Upper lobe of right lung (tissue), 1 donor: ENCODE data around the gene SNX20. TPM values are rescaled to one million over a fixed set of nuclear protein-coding genes. Genes with fewer than 3 reads are reported as not detected.
A peak's percentile ranks its signal among the peaks of the same experiment; 100 is the strongest.

ENCODE experiments used
- ATAC-seq: fragments of 200-7000 bp; cut with Tn5 transposase; one replicate; pipeline ENCODE4 v1.9.1; 2020; ENCODE audit warnings: mild to moderate bottlenecking, moderate library complexity
- DNase-seq: peaks from one replicate; pipeline ENCODE4 v3.0.0-alpha.2; 2020
- H3K27ac ChIP-seq: fragments of 200-600 bp; one replicate; pipeline ENCODE4 v1.8.0; 2022
- H3K27me3 ChIP-seq: fragments of 200-600 bp; one replicate; pipeline ENCODE4 v1.8.0; 2022; ENCODE audit warnings: mild to moderate bottlenecking
- H3K36me3 ChIP-seq: fragments of 200-600 bp; one replicate; pipeline ENCODE4 v1.8.0; 2022
- H3K4me1 ChIP-seq: fragments of 200-600 bp; one replicate; pipeline ENCODE4 v1.8.0; 2022
- H3K4me3 ChIP-seq: fragments of 200-600 bp; one replicate; pipeline ENCODE4 v1.8.0; 2022; ENCODE audit warnings: mild to moderate bottlenecking
- H3K9me3 ChIP-seq: fragments of 200-600 bp; one replicate; pipeline ENCODE4 v1.8.0; 2022
- intact Hi-C: fragments of 100-400 bp; cut with DNase I; formaldehyde crosslinking; loops from one replicate; pipeline ENCODE4 v1.11.0; 2022
- total RNA-seq: library from RNA; stranded (reverse); fragmentation: NEBNext Ultra II Directional; extraction: Animal tissue kit (Norgen Biotek cat#: 25700); gene quantifications from one replicate; pipeline ENCODE4 v1.2.1, GENCODE V29; 2021
- TF ChIP-seq, protein P1 (sequence below): fragments of 200-600 bp; IDR thresholded peaks from one replicate; pipeline ENCODE4 v1.8.0; 2022; ENCODE audit warnings: antibody characterized with exemption
- donor health status: DM: no; HTN: yes; CAD: no; lungs with severe emphysema.

SNX20 gene
- total RNA-seq, 1 donor from 2014 or later, result 9.2 TPM

DNA sequence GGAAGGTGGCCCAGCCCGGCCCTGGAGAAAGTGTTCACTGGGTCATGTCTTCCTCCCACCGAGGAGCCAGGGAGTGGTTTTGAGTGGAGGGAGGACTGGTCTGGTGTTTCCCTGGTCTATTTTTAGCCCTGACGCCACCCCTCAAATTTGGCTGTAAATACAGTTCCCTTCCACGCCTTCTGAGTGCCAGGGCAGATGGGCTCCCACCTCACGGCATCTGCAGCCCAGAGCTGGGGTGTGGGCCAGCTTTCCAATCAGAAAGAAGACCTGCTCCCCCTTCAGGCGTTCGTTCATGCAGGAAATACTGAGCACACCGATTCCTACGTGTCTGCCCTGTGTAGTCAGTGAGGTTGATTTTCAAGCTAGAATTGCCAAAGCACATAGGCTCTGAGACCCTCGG, 53.7 kb downstream of the SNX20 start:
- H3K27ac ChIP-seq, result no peak overlapping the region
- peaks cover 13% of the 10 kb centered on the region for H3K4me1 ChIP-seq
- no peak for DNase-seq
- ATAC-seq, result peak; percentile 10
- H3K36me3 ChIP-seq, result no peaks in the 10 kb centered on the region
- TF ChIP-seq, protein P1, sequence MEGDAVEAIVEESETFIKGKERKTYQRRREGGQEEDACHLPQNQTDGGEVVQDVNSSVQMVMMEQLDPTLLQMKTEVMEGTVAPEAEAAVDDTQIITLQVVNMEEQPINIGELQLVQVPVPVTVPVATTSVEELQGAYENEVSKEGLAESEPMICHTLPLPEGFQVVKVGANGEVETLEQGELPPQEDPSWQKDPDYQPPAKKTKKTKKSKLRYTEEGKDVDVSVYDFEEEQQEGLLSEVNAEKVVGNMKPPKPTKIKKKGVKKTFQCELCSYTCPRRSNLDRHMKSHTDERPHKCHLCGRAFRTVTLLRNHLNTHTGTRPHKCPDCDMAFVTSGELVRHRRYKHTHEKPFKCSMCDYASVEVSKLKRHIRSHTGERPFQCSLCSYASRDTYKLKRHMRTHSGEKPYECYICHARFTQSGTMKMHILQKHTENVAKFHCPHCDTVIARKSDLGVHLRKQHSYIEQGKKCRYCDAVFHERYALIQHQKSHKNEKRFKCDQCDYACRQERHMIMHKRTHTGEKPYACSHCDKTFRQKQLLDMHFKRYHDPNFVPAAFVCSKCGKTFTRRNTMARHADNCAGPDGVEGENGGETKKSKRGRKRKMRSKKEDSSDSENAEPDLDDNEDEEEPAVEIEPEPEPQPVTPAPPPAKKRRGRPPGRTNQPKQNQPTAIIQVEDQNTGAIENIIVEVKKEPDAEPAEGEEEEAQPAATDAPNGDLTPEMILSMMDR, result peak; percentile 19
- intact Hi-C loops, result no loop called here
- no peak overlapping the region for H3K4me3 ChIP-seq
- H3K9me3 ChIP-seq, result no peaks in the 10 kb centered on the region
- H3K27me3 ChIP-seq, result no peaks in the 10 kb centered on the region

DNA sequence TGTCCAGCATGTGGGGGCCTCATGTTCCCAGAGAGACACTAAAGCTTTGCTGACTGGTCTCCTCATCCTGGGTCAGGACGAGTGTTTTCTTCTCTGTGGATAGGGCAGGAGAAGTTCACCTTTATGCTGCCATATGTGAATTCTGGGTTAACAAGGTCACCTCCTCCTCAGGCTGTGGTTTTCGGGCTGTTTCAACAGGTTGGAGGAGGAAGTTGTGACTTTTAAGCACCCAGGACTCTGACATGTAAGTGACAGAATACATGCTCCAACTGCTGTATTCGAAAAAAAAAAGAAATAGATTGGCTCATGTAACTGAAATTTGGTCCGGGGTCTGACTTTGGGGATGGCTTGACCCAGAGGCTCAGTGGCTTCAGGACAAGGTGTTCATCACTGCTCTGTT, 54.2 kb downstream of the SNX20 start:
- Histone ChIP-seq H3K27me3 (no peaks in the 10 kb centered on the region), H3K4me3 (no peak overlapping the region), H3K9me3 (no peaks in the 10 kb centered on the region), H3K36me3 (no peaks in the 10 kb centered on the region), H3K4me1 (peaks cover 13% of the 10 kb centered on the region), H3K27ac (no peak overlapping the region)
- TF ChIP-seq, protein P1, result no peak
- intact Hi-C loops, result no loop called here
- DNase-seq (no peak), ATAC-seq (no peak)

DNA sequence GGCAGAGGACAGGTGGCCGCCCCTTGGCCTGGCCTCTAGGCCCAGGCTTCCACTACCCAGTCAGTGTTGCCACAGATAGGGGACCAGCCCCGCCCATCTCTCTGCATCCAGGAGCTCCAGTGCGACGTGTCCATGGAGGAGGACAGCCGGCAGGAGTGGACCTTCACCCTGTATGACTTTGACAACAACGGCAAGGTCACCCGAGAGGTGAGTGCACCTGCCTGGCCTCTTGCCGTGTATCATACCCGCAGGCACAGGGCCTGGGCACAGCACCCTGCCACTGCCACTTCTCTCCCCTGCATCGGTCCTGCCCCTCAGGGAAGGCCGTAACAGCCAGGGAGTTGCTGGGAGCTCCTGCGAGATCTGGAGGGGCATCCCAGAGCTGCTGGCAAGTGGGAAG, 55.7 kb downstream of the SNX20 start:
- Histone ChIP-seq H3K4me3 (no peak overlapping the region), H3K9me3 (no peaks in the 10 kb centered on the region), H3K27me3 (no peaks in the 10 kb centered on the region), H3K36me3 (no peaks in the 10 kb centered on the region), H3K4me1 (peaks cover 13% of the 10 kb centered on the region), H3K27ac (no peak overlapping the region)
- intact Hi-C loops, result no loop called here
- ATAC-seq, result no peak
- TF ChIP-seq, protein P1, result no peak
- no peak for DNase-seq

DNA sequence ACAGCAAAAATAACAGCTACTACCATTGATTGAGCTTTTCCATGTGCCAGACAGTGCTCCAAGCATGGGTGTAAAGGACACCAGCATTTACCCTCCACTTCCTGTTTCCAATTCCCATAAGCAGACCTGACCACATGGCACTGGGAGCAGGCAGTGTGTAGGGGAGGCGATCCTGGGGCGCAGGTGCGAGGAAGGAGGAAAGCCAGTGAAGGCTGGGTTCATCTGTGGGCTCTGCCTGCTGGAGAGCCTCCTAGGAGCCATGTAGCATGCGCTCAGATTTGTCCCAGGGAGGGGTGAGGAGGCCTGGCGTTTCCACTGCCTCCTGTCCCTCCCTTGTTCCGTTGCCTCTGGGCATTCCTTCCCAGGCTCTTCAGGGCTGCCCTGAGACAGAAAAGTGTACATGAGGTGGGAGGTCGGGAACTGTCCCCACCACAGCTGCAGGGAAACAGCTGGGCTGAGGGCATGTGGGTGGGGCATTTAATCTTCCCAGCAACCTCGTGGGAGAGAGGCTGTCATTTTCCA, 56.6 kb downstream of the SNX20 start:
- DNase-seq (no peak), ATAC-seq (no peak)
- Histone ChIP-seq H3K27ac (no peak overlapping the region), H3K36me3 (no peaks in the 10 kb centered on the region), H3K4me1 (peaks cover 13% of the 10 kb centered on the region), H3K27me3 (no peaks in the 10 kb centered on the region), H3K4me3 (no peak overlapping the region), H3K9me3 (no peaks in the 10 kb centered on the region)
- TF ChIP-seq, protein P1, result no peak
- intact Hi-C loops, result no loop called here

DNA sequence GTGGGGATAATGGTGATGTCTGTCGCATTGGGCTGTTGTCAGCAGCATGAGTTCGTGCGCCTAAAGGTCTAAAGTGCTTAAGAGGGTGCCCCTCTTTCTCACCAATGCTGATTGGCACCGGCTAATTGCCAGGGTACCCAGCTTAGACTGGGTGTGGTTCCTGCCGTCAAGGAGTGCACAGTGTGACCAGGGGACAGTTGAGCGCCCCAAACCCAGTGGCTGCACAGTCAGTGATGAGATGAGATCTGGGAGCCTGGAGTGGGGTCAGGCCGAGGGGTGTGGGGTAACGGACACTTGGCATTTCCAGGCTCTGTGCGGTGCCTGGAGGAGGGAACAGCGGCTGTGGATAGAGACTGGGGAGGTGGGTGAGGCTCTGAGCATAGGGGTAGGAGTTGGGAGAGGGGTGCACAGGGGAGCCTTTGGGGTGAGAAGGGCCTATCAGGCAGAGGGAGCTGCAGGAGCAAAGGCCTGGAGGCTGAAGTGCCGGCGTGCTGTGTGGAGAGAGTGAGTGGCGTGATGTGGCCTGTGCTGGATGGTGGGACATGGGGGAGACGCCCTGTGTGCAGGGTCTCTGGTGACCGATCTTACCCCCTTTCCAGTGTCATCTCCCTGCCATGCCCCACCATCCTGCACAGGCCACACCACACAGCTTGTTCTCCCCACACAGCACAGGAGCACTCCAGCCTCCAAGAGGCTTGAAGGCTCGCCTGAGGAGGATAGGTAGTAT, 58.3 kb downstream of the SNX20 start:
- H3K4me1 ChIP-seq, result peaks cover 13% of the 10 kb centered on the region
- H3K4me3 ChIP-seq, result no peak overlapping the region
- ATAC-seq, result no peak
- no peak for DNase-seq
- no peaks in the 10 kb centered on the region for H3K36me3 ChIP-seq
- no peaks in the 10 kb centered on the region for H3K27me3 ChIP-seq
- H3K9me3 ChIP-seq, result no peaks in the 10 kb centered on the region
- TF ChIP-seq, protein P1, result no peak
- no peak overlapping the region for H3K27ac ChIP-seq
- intact Hi-C loops, result no loop called here
